HUDEP-2 (cell line): ENCODE results near the gene PCGF2.
A peak's percentile ranks its signal among the peaks of the same experiment; 100 is the strongest.

Experiments
- DNase-seq, 76 experiments: peaks; one replicate each; lab custom pipeline; 2025; ENCODE audit not compliant: unreplicated experiment in 76 of 76; lab: John Stamatoyannopoulos, UW

The PCGF2 gene

GRCh38 chr17:38719943-38720641 lies 28.0 kb downstream of the PCGF2 start:
- no peak for DNase-seq

- DNase-seq: no peak
These were observed 28.7 kb downstream of the PCGF2 start for GRCh38 chr17:38719289-38719942.

- DNase-seq: no peak
These were observed 30.9 kb downstream of the PCGF2 start for GRCh38 chr17:38717139-38717745.

- no peak for DNase-seq
These were observed 31.6 kb downstream of the PCGF2 start for GRCh38 chr17:38716368-38717005.

- DNase-seq: no peak
These were observed 32.8 kb downstream of the PCGF2 start for GRCh38 chr17:38715216-38715943.

- peak in 2 of 76 experiments; percentile 15 to 29 for DNase-seq
These were observed 34.6 kb downstream of the PCGF2 start for GRCh38 chr17:38713456-38714075.

GRCh38 chr17:38712593-38712992 lies 35.5 kb downstream of the PCGF2 start:
- no peak for DNase-seq

- no peak for DNase-seq
These were observed 36.2 kb downstream of the PCGF2 start for GRCh38 chr17:38711792-38712571.

GRCh38 chr17:38710985-38711384 lies 37.2 kb downstream of the PCGF2 start:
- DNase-seq: no peak

GRCh38 chr17:38710604-38710962 lies 37.6 kb downstream of the PCGF2 start:
- DNase-seq: no peak

- no peak for DNase-seq
These were observed 38.1 kb downstream of the PCGF2 start for GRCh38 chr17:38709864-38710603.

- no peak for DNase-seq
These were observed 38.9 kb downstream of the PCGF2 start for GRCh38 chr17:38709104-38709820.

- DNase-seq: no peak
These were observed 40.3 kb downstream of the PCGF2 start for GRCh38 chr17:38707678-38708351.

- no peak for DNase-seq
These were observed 41.5 kb downstream of the PCGF2 start for GRCh38 chr17:38706505-38707216.

GRCh38 chr17:38705803-38706504 lies 42.2 kb downstream of the PCGF2 start:
- DNase-seq: no peak

- DNase-seq: peak in 1 of 76 experiments; percentile 44
These were observed 42.7 kb downstream of the PCGF2 start for GRCh38 chr17:38705523-38705802.
